Measurements from ENCODE around the gene SLC26A8.

GRCh38 chr6:36018339-36018738, 6.1 kb downstream of the SLC26A8 start:
- TF ChIP-seq CTCF (IDR thresholded peaks at IDR 0.05): no peak
- no peak for TF ChIP-seq POLR2A (IDR thresholded peaks at IDR 0.05)
